ENCODE data around the gene OPCML.

OPCML gene

DNA sequence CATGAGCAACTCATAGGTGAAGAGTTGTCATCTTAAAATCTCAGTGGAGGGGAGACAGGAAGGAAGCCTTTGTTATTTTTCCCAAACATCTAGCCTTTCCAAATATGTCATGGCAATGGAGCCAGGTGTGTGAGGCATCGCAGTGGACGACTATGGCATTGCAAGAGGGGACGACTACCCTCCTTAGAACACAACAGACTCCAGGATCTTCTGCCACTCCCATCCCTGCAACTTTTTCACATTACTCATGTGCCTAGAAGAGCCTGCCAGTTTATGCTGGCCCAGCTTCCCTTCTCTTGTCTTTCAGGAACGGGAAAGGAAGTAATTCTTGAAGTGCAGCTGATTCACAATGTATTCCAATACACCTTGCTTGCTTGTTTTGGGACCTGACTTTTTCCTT lies 1008.4 kb downstream of the OPCML start:
- Histone ChIP-seq H3K4me3 (replicated peaks; ENCODE audit: insufficient read depth, low read length) (no peak overlapping the region), H3K27ac (replicated peaks) (no peak overlapping the region), H3K27me3 (ENCODE audit: insufficient read depth, poor library complexity, severe bottlenecking) (no peaks in the 10 kb centered on the region)
- no peak for DNase-seq (ENCODE audit: low read depth in 1 of 2, low spot score in 1 of 2)
- TF ChIP-seq SPI1 (IDR thresholded peaks at IDR 0.05; ENCODE audit: borderline replicate concordance, low read depth) (no peak), GABPA (IDR thresholded peaks at IDR 0.05; ENCODE audit: low read depth) (no peak), POLR2AphosphoS5 (IDR thresholded peaks at IDR 0.05; ENCODE audit: low read depth) (no peak)
- TF ChIP-seq, protein P1, sequence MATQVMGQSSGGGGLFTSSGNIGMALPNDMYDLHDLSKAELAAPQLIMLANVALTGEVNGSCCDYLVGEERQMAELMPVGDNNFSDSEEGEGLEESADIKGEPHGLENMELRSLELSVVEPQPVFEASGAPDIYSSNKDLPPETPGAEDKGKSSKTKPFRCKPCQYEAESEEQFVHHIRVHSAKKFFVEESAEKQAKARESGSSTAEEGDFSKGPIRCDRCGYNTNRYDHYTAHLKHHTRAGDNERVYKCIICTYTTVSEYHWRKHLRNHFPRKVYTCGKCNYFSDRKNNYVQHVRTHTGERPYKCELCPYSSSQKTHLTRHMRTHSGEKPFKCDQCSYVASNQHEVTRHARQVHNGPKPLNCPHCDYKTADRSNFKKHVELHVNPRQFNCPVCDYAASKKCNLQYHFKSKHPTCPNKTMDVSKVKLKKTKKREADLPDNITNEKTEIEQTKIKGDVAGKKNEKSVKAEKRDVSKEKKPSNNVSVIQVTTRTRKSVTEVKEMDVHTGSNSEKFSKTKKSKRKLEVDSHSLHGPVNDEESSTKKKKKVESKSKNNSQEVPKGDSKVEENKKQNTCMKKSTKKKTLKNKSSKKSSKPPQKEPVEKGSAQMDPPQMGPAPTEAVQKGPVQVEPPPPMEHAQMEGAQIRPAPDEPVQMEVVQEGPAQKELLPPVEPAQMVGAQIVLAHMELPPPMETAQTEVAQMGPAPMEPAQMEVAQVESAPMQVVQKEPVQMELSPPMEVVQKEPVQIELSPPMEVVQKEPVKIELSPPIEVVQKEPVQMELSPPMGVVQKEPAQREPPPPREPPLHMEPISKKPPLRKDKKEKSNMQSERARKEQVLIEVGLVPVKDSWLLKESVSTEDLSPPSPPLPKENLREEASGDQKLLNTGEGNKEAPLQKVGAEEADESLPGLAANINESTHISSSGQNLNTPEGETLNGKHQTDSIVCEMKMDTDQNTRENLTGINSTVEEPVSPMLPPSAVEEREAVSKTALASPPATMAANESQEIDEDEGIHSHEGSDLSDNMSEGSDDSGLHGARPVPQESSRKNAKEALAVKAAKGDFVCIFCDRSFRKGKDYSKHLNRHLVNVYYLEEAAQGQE (IDR thresholded peaks at IDR 0.05; ENCODE audit: insufficient replicate concordance, low read depth), result no peak
- TF ChIP-seq, protein P2, sequence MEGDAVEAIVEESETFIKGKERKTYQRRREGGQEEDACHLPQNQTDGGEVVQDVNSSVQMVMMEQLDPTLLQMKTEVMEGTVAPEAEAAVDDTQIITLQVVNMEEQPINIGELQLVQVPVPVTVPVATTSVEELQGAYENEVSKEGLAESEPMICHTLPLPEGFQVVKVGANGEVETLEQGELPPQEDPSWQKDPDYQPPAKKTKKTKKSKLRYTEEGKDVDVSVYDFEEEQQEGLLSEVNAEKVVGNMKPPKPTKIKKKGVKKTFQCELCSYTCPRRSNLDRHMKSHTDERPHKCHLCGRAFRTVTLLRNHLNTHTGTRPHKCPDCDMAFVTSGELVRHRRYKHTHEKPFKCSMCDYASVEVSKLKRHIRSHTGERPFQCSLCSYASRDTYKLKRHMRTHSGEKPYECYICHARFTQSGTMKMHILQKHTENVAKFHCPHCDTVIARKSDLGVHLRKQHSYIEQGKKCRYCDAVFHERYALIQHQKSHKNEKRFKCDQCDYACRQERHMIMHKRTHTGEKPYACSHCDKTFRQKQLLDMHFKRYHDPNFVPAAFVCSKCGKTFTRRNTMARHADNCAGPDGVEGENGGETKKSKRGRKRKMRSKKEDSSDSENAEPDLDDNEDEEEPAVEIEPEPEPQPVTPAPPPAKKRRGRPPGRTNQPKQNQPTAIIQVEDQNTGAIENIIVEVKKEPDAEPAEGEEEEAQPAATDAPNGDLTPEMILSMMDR (IDR thresholded peaks at IDR 0.05; ENCODE audit: insufficient read depth, low read length), result no peak

DNA sequence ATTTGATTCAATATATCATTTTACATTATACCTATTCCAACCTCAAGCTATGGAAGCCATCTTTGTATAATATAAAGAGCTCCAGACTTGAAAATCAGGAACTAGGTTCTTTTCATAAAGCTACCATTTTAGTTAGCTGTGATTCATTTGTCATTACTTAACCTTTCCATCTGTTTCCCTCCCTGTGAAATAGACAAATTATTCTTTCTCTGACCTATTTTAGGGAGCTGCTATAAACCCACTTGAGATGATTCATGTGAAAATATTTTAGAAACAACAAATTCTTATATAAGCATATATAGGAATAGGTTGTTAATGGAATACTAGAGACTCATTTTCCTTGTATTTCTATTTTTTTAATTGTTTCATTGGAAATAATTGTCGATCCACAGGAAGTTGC lies 1012.1 kb downstream of the OPCML start:
- no peak overlapping the region for H3K4me3 ChIP-seq (replicated peaks; ENCODE audit: insufficient read depth, low read length)
- H3K27ac ChIP-seq (replicated peaks), result no peak overlapping the region
- TF ChIP-seq, protein P1 (IDR thresholded peaks at IDR 0.05; ENCODE audit: insufficient replicate concordance, low read depth), result no peak
- no peak for TF ChIP-seq SPI1 (IDR thresholded peaks at IDR 0.05; ENCODE audit: borderline replicate concordance, low read depth)
- DNase-seq (ENCODE audit: low read depth in 1 of 2, low spot score in 1 of 2), result no peak
- no peaks in the 10 kb centered on the region for H3K27me3 ChIP-seq (ENCODE audit: insufficient read depth, poor library complexity, severe bottlenecking)

DNA sequence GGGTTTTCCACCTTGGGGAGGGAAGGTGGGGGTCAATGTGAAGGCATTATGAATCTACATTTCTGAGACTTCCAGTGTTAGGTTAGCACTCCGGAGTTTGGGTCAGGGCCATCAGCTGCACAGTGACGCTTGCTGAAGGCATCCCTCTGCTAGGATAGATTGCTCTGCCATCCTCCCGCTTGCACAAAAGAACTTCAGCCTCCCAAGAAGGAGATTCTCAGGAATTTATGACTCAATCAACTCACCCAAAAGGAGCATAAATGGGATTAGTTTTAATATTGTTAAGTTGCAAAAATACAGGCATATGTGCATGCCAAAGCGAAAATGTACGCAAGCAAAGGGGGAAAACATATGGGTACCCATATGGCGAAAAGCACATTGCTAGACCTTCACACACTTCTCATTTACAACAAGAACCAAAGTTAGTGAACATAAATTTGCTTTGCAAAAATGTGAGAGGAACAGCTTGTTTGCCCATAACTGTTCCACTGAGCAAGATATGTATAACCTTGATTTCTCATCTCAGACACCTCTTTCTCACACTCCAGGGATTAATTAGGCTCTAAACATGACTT lies 1013.0 kb downstream of the OPCML start:
- Histone ChIP-seq H3K27me3 (ENCODE audit: insufficient read depth, poor library complexity, severe bottlenecking) (no peaks in the 10 kb centered on the region), H3K27ac (replicated peaks) (no peak overlapping the region), H3K4me3 (replicated peaks; ENCODE audit: insufficient read depth, low read length) (no peak overlapping the region)
- DNase-seq (ENCODE audit: low read depth in 1 of 2, low spot score in 1 of 2), result no peak
- no peak for TF ChIP-seq GABPA (IDR thresholded peaks at IDR 0.05; ENCODE audit: low read depth)
- TF ChIP-seq POLR2AphosphoS5 (IDR thresholded peaks at IDR 0.05; ENCODE audit: low read depth), result no peak
- no peak for TF ChIP-seq SPI1 (IDR thresholded peaks at IDR 0.05; ENCODE audit: borderline replicate concordance, low read depth)
- TF ChIP-seq, protein P1 (IDR thresholded peaks at IDR 0.05; ENCODE audit: insufficient replicate concordance, low read depth), result no peak
- TF ChIP-seq, protein P2 (IDR thresholded peaks at IDR 0.05; ENCODE audit: insufficient read depth, low read length), result no peak

Measured in HL-60 (cell line).